HG03575 (cell line): ENCODE measurements around the gene CDC25C.
"Not testable (repeated sequence)": the region's sequence is repeated elsewhere in the genome, so short reads cannot be mapped to it uniquely, and the experiment has no call there.

Source experiments
- ATAC-seq: cut with Tn5 transposase; IDR thresholded peaks from one replicate; pipeline ENCODE4 v1.9.1; 2021; ENCODE audit not compliant: unreplicated experiment, insufficient number of reproducible peaks, low FRiP score; ENCODE audit errors: extremely low read depth

CDC25C gene

GRCh38 chr5:138350563-138350890, 18.9 kb upstream of the CDC25C start:
- ATAC-seq, result no peak

DNA sequence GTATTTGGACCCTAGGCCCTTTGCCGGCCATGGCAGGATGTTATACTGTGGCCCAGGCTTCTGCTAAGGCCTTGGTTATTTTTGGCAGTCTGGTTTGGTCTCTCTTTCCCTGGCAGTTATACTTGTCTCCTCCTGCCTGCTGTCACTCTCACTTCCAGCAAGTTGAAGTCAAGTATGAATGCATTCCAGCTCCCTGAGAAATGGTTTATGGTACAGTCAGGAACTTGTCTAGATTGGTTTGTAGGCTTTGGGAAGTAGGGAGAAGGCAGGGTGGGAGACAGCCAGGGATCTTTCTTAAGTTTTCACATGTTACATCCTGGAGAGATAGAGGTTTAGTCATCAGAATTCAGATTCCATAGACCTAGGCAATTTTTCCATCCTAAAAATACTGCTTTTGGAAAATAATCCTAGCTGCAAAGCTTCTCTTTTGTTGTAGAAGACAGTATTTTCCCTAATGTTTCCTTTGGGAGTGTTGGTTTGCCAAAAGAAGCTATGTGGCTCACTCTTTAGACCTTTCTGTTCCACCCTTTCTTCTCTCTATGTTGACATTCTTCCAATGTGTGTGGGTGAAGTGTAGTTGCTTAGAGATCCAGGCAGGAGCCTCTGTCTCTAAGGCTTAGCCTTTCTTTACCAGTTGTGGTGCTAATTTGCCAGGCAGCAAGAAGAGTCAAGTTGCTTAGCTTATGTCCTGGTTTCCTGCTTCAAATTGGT, 18.4 kb upstream of the CDC25C start:
- ATAC-seq, result no peak

- ATAC-seq, result no peak
Observed at GRCh38 chr5:138346889-138347288, 15.3 kb upstream of the CDC25C start.

DNA sequence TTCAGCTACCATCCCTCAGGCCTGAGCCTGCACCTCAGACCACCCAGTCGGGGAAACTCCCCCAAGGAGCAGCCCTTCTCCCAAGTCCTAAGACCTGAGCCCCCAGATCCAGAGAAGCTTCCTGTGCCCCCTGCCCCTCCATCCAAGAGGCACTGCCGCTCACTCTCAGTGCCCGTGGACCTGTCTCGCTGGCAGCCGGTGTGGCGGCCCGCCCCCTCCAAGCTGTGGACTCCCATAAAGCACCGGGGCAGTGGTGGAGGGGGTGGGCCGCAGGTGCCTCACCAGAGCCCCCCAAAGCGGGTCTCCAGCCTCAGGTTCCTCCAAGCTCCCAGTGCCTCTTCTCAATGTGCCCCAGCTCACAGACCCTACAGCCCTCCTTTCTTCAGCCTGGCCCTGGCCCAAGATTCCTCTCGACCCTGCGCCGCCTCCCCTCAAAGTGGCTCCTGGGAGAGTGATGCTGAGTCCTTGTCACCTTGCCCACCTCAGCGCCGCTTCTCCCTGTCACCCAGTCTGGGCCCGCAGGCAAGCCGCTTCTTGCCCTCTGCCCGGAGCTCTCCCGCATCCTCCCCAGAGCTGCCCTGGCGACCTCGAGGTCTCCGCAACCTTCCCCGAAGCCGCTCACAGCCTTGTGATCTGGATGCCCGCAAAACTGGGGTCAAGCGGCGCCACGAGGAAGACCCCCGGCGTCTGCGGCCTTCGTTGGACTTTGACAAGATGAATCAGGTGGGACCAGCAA, 13.5 kb upstream of the CDC25C start:
- no peak for ATAC-seq

DNA sequence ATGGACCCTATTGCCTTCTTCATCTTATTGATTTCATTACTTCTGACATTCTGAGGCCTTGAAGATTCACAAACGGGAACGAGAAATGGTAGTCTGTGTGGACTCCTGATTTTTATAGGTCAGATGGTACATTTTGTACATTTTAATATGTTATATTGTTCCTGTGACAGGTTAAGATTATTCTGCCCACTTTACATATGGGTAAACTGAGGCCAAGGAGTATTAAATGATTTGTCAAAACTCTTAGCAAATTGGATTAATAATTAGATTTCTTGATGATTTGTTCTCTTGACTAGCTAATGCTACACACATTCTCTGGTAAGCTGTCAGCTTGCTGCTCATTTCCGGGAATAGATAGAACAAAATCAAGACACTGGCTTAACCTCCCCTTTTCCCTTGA, 8.4 kb upstream of the CDC25C start:
- ATAC-seq, result no peak

DNA sequence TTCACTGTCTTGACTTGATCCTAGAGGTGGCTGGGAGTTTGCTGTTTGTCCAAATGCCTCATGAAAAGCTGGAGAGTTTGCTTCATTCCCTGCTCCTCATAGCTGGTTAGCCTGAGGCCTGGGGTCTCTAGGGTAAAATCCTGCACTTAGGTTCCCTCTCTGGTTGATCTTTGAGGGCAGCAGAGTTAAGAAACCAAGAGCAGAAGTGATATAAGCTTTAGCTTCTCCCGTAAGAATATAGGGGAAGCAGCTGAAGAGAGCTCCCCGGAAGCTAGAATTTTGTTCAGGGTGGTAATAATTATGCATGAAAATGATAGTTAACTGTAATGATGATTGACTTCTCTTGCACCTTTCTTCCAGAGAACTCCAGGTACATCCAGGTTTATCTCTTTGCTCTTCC, 7.9 kb upstream of the CDC25C start:
- no peak for ATAC-seq

- no peak for ATAC-seq
Observed at GRCh38 chr5:138339091-138339456, 7.5 kb upstream of the CDC25C start.

DNA sequence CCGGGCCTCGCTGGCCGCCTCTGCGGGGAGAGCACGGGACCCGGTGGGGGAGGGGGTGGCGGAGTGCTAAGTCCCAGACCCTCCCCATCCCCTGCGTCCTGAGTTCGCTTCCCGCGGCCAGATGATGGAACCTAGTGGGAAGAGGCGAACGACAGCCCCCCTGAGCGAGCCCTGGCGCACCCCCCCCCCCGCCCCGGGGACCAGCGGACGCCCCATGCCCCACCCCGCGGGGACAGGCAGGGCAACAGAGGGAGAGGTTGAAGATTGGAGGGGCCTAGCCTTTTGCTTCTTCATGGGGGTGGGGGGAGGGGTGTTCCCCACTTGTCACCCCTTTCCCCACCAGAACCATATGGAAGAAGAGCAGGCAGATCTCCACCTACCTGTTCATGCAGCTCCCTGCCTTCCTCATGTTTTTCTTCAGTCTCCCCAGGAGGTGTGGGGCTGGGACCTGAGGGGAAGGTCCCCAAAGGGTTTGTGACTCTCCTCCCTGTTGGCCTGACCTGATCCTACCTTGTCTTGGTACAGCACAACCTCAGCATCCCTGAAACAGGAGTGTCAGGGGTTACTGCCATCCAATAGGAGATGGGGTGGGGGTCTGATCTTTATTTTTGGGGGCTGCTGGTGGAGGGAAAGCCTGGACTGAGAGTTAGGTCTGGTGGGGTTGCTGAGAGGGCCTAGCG, 6.9 kb upstream of the CDC25C start:
- no peak for ATAC-seq

DNA sequence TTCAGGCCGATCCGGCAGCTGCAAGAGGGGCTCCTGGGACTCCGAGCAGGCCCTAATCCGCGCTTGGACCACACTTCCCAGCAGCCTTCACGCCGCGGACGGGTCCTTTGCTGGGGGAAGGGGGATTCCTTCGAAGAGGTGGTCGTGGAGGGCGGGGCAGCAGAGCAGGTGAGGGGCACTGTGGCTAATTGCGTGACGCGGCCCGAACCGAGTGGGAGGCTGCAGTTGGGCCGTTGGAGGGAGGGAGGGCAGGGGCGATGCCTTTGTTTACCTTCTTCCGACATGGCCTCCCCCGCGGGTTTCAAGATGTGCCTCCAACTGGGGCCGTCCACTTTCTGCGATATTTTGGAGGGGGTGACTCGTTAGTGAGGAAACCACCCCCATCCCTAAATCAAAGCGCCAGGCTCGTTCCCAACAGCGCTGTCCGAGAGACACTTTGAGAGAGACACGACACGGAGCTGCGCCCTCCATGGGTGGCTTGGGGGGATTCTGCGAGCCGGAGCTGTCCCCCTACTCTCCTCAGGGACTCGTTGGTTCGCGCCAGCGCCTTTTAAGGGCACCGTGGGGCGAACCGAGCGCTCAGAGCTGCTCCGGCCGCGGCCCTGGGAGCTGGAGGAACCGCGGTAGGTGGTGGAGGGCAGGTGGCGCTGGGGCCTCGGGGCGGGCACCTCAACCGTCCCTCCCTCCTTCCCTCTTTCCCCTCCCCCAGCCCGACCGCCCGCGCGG, 6.2 kb upstream of the CDC25C start, which contains the start of gene FAM53C:
TSS of gene FAM53C (plus strand) at position 582 of the 726 bp plus-strand sequence. CDS start 3,070 bp downstream, outside the sequence.
- ATAC-seq, result no peak

- ATAC-seq, result no peak
Observed at GRCh38 chr5:138336952-138337684, 5.5 kb upstream of the CDC25C start.

- ATAC-seq, result no peak
Observed at GRCh38 chr5:138334867-138335447, 3.4 kb upstream of the CDC25C start.

DNA sequence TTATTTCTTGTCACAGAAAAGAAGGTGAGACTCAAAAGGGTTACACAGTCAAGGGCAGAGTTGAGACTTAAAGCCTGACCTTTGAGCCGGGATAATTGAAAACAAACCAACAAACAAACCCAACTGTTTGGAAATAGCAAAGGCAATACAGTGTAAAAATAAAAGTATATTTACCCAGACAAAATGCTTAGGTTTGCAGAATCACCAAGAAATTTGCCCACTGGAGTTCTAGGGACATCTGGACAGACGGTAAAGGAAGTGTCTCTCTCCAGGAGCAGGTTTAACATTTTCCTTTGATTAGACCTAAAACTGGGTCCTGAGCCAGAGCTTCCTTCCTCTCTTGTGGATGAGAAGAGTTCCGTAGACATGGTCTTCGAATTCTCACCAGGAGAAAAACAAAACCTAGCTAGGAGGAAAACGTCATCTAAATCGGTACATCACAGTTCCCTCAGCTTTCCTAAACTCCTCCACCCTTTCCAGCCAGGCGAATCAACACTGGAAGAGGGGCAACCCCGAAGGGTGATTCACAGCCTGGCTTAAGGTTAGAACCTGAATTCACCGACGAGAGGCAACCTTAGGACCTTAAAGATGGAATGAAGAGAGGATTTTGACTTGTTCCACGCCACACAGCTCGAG, 673 bp downstream of the CDC25C start:
- ATAC-seq, result no peak

DNA sequence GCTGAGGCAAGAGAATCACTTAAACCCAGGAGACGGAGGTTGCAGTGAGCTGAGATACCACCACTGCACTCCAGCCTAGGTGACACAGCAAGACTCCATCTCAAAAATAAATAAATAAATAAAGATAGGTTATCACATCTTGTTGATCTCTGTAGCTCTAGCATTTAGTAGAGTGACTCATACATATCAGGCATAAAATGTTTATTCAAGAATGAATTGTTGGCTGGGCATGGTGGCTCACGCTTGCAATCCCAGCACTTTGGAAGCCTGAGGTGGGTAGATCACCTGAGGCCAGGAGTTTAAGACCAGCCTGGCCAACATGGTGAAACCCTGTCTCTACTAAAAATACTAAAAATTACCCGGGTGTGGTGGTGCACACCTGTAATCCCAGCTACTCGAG, 13.4 kb downstream of the CDC25C start:
- ATAC-seq, result not testable (repeated sequence)

GRCh38 chr5:138316355-138316754, 15.2 kb downstream of the CDC25C start:
- no peak for ATAC-seq

DNA sequence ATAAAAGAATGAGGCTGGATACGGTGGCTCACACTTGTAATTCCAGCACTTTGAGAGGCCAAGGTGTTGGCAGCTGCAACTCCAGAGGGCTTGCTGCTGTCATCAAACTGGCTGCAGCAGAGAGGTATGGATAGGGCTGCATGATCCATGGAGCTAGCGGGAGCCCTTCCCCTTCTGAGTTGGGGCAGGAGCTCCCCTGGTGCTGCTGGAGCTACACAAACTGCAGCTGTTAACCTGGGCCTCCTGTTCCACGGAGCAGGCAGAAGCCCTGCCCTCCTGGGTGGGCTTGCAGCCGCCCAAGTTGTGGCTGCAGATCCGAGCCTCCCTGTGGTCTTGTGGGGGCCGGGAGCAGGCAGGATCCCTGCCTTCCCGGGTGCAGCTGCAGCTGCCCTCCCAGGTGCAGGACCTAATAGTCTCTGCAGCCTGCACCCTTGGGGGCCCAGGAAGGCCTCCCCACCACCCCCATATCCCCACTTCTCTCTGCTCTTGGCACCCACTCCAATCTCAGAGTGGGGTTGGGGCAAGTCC, 15.8 kb downstream of the CDC25C start:
- no peak for ATAC-seq

GRCh38 chr5:138305797-138306196, 25.8 kb downstream of the CDC25C start:
- ATAC-seq, result no peak

DNA sequence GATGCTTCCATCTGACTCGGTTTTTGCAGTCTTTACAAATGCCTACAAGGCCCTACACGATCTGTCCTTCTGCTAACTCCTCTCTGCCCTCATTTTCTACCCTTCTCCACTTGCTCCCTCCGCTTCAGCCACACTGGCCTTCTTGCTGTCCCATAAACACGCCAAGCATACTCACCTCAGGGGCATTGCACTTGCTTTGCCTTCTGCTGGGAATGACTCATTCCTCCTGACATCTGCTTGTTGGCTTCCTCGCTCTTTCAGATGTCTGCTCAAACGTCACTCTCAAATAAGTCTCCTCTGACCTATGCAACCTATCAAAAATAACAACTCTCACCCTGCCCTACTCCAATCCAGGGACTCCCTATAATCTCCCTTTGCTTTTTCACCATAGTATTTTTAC, 28.2 kb downstream of the CDC25C start:
- ATAC-seq, result no peak

GRCh38 chr5:138289296-138289695, 42.3 kb downstream of the CDC25C start:
- ATAC-seq, result no peak
